ENCODE data around the gene SYNPR. TPM values are rescaled to one million over a fixed set of nuclear protein-coding genes. Genes with fewer than 3 reads are reported as not detected.

Gene SYNPR
- total RNA-seq, 1 experiment from 2014 or later: 0.85 TPM

- POLR2A ChIA-PET: no interaction called here
- no peak for TF ChIP-seq PREB (CRISPR knock-in tag; IDR thresholded peaks at IDR 0.05; ENCODE audit: borderline replicate concordance)
- TF ChIP-seq ZNF281 (CRISPR knock-in tag; IDR thresholded peaks at IDR 0.05): no peak
- TF ChIP-seq ZMAT4 (CRISPR knock-in tag; IDR thresholded peaks at IDR 0.05): no peak
- TF ChIP-seq FOXJ3 (CRISPR knock-in tag; IDR thresholded peaks at IDR 0.05; ENCODE audit: borderline replicate concordance): no peak
- Mint-ChIP-seq H3K27me3 (ENCODE audit: low read depth) (no peaks in the 10 kb centered on the region; the same call in 1 of the 2 replicates), H3K4me1 (peaks cover 30% of the 10 kb centered on the region), H3K4me3 (no peak overlapping the region), H3K9me3 (peaks cover 16% of the 10 kb centered on the region), H3K36me3 (no peaks in the 10 kb centered on the region; the same call in 1 of the 2 replicates), H3K27ac (no peak overlapping the region)
- DNase-seq (ENCODE audit: low spot score) (no peak), ATAC-seq (no peak)
- CTCF ChIA-PET: no interaction called here
Observed at GRCh38 chr3:63338351-63338750, 60.2 kb downstream of the SYNPR start.

GRCh38 chr3:63343674-63344073 lies 65.6 kb downstream of the SYNPR start:
- peaks cover 39% of the 10 kb centered on the region for H3K4me1 Mint-ChIP-seq
- no peak for TF ChIP-seq AR (CRISPR knock-in tag; IDR thresholded peaks at IDR 0.05)
- TF ChIP-seq ZNF317 (CRISPR knock-in tag; IDR thresholded peaks at IDR 0.05; ENCODE audit: borderline replicate concordance, low read depth): no peak
- TF ChIP-seq NFE2L1 (CRISPR knock-in tag; IDR thresholded peaks at IDR 0.05): no peak
- no peak for TF ChIP-seq ARID4B (CRISPR knock-in tag; IDR thresholded peaks at IDR 0.05; ENCODE audit: borderline replicate concordance)
- no peak for TF ChIP-seq ZNF532 (CRISPR knock-in tag; IDR thresholded peaks at IDR 0.05; ENCODE audit: borderline replicate concordance)
- 0 out of 2 replicates have a peak, but pooled peaks have one; percentile 52 for TF ChIP-seq GABPB1 (CRISPR knock-in tag; IDR thresholded peaks at IDR 0.05)
- POLR2A ChIA-PET: no interaction called here
- no peaks in the 10 kb centered on the region; the same call in none of the 2 replicates for H3K36me3 Mint-ChIP-seq
- peak overlapping the region; percentile 89 for H3K27ac Mint-ChIP-seq
- ATAC-seq (peak; percentile 89), DNase-seq (ENCODE audit: low spot score) (peak; percentile 50)
- peak overlapping the region; percentile 37 for H3K4me3 Mint-ChIP-seq
- peaks cover 16% of the 10 kb centered on the region for H3K9me3 Mint-ChIP-seq
- H3K27me3 Mint-ChIP-seq (ENCODE audit: low read depth): no peaks in the 10 kb centered on the region
- CTCF ChIA-PET: interaction anchor here (0.6 to 2.1 kb wide), 7 partner anchors 8 to 331 kb away, joined by 3 to 7 read pairs (median 3); no protein-coding TSS in a partner anchor

All from WTC11 (cell line).